ENCODE results near the gene APBA2. TPM values are rescaled to one million over a fixed set of nuclear protein-coding genes. Genes with fewer than 3 reads are reported as not detected.

APBA2 gene
- total RNA-seq, 1 experiment from 2014 or later = 0.31 TPM

DNA sequence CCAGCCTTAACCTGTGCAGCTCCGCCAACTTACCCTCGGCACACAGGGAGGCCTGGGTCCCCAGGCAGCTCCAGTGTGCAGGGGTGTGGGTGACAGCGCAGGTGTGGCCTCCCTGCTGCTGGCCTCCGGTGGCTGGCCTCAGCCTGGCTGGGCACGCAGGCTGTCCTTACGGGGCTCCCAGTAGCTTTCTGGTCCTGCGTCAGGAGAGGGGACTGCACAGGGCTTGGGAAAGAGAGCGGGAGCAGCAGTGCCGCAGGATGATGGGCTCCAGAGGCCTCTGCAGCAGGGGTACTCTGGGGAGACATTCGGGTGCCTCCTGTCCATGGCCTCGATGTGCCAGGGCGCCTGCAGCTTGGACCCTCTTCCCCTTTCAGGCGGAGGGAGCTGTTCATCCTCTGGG is 9.4 kb downstream of the APBA2 start:
- intact Hi-C loops (cut with micrococcal nuclease; ENCODE audit: unreplicated experiment) (no loop called here), in situ Hi-C loops (cut with HindIII; ENCODE audit: low pct_unique_long_range_greater_than_20kb, low sequenced_read_pairs) (no loop called here)
- Histone ChIP-seq H3K27ac (ENCODE audit: low read length) (no peak overlapping the region), H3K4me3 (ENCODE audit: low read depth in 2 of 2, low read length in 2 of 2) (no peak overlapping the region), H3K27me3 (ENCODE audit: control insufficient read depth, insufficient read depth, low read length) (no peaks in the 10 kb centered on the region), H3K36me3 (ENCODE audit: control insufficient read depth, insufficient read depth, low read length) (no peaks in the 10 kb centered on the region), H3K4me1 (ENCODE audit: control insufficient read depth, insufficient read depth, low read length) (no peaks in the 10 kb centered on the region), H3K9me3 (ENCODE audit: control insufficient read depth, insufficient read depth, low read depth, low read length) (no peaks in the 10 kb centered on the region)
- no peak for TF ChIP-seq POLR2AphosphoS5 (IDR thresholded peaks at IDR 0.05; ENCODE audit: low read depth, low read length)
- no peak for TF ChIP-seq SIN3A (IDR thresholded peaks at IDR 0.05; ENCODE audit: borderline replicate concordance, insufficient read depth, low read depth, low read length)
- no peak for TF ChIP-seq TCF7L2 (IDR thresholded peaks at IDR 0.05; ENCODE audit: low read depth, low read length)
- TF ChIP-seq REST (IDR thresholded peaks at IDR 0.05; ENCODE audit: insufficient read depth in 1 of 2, low read depth in 2 of 2, low read length in 1 of 2) = no peak
- TF ChIP-seq CTCF (IDR thresholded peaks at IDR 0.05) = no peak
- CTCF ChIA-PET = no interaction called here
- no TSS peak for BruUV-seq (replicated peaks)
- DNase-seq (ENCODE audit: low read depth, low spot score) (no peak), ATAC-seq (no peak)
- POLR2A ChIA-PET = interaction anchor here (0.6 kb wide), 1 partner anchor 16 kb away, joined by 16 read pairs; no protein-coding TSS in a partner anchor

DNA sequence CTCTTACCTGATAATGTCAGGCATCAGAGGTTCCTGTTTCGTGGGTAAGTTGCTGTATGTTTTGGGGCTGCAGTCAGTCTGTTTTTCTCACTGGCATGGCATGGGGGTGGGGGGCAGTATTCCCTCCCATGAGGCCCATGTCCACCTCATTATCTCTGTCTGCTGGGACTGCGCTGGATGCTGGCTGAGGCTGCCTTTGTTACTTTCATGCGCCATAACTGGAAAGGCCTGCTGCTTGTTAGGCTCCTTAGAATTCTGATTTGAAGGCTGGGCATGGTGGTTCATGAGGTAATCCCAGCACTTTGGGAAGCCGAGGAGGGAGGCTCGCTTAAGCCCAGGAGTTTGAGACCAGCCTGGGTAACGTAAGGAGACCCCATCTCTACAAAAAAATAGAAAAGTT is 9.8 kb downstream of the APBA2 start:
- ATAC-seq (no peak), DNase-seq (ENCODE audit: low read depth, low spot score) (no peak)
- H3K36me3 ChIP-seq (ENCODE audit: control insufficient read depth, insufficient read depth, low read length) = no peaks in the 10 kb centered on the region
- no peak overlapping the region for H3K27ac ChIP-seq (ENCODE audit: low read length)
- ChIA-PET POLR2A (no interaction called here), CTCF (no interaction called here)
- no peaks in the 10 kb centered on the region for H3K4me1 ChIP-seq (ENCODE audit: control insufficient read depth, insufficient read depth, low read length)
- in situ Hi-C loops (cut with HindIII; ENCODE audit: low pct_unique_long_range_greater_than_20kb, low sequenced_read_pairs) (no loop called here), intact Hi-C loops (cut with micrococcal nuclease; ENCODE audit: unreplicated experiment) (no loop called here)
- H3K4me3 ChIP-seq (ENCODE audit: low read depth in 2 of 2, low read length in 2 of 2) = no peak overlapping the region
- TF ChIP-seq POLR2AphosphoS5 (IDR thresholded peaks at IDR 0.05; ENCODE audit: low read depth, low read length) (no peak), SIN3A (IDR thresholded peaks at IDR 0.05; ENCODE audit: borderline replicate concordance, insufficient read depth, low read depth, low read length) (no peak), CTCF (IDR thresholded peaks at IDR 0.05) (no peak), REST (IDR thresholded peaks at IDR 0.05; ENCODE audit: insufficient read depth in 1 of 2, low read depth in 2 of 2, low read length in 1 of 2) (no peak), TCF7L2 (IDR thresholded peaks at IDR 0.05; ENCODE audit: low read depth, low read length) (no peak)
- no TSS peak for BruUV-seq (replicated peaks)
- H3K27me3 ChIP-seq (ENCODE audit: control insufficient read depth, insufficient read depth, low read length) = no peaks in the 10 kb centered on the region
- H3K9me3 ChIP-seq (ENCODE audit: control insufficient read depth, insufficient read depth, low read depth, low read length) = no peaks in the 10 kb centered on the region
